H1 (cell line): ENCODE results near the gene XRRA1. TPM values are rescaled to one million over a fixed set of nuclear protein-coding genes. Genes with fewer than 3 reads are reported as not detected.

ENCODE experiments used
- CTCF ChIA-PET: fragments of 300-600 bp; sonication (Branson Sonifier 250); formaldehyde crosslinking; loops from one replicate; lab custom pipeline; 2021; ENCODE audit not compliant: partially characterized antibody; lab: Charles Lee
- POLR2A ChIA-PET: fragments of 300-600 bp; sonication (Branson Sonifier 250); formaldehyde crosslinking; loops from one replicate; lab custom pipeline; 2021; ENCODE audit warnings: inconsistent platforms; ENCODE audit not compliant: partially characterized antibody; lab: Charles Lee
- DNase-seq, 2 experiments: peaks; one replicate each; pipeline versions ENCODE4 v3.0.0 to v3.0.0-alpha.2; 2010 to 2022; ENCODE audit warnings: low spot score in 2 of 2, low read depth in 1 of 2, mixed read lengths in 1 of 2
- FAIRE-seq: peaks from 2 replicates; lab custom pipeline; 2011; peaks lifted over from hg19 to GRCh38; lab: Jason Lieb, UNC
- H2AFZ ChIP-seq: 2 replicates; pipeline ENCODE4 v1.8.1; 2012; ENCODE audit warnings: low read length, inconsistent platforms
- H2AK5ac ChIP-seq: 2 replicates; pipeline ENCODE4 v1.6.1; 2013; ENCODE audit warnings: low read depth, low read length
- H2BK120ac ChIP-seq: replicated peaks from 2 replicates; pipeline ENCODE3; 2013; ENCODE audit warnings: low read depth, low read length, inconsistent platforms
- H2BK12ac ChIP-seq: 2 replicates; pipeline ENCODE4 v1.6.1; 2013; ENCODE audit warnings: low read depth, low read length
- H2BK15ac ChIP-seq: 2 replicates; pipeline ENCODE4 v1.6.1; 2013; ENCODE audit warnings: low read length
- H2BK20ac ChIP-seq: 2 replicates; pipeline ENCODE4 v1.6.1; 2013; ENCODE audit warnings: low read length
- H2BK5ac ChIP-seq: 2 replicates; pipeline ENCODE4 v1.6.1; 2013; ENCODE audit warnings: low read depth, low read length
- H3K14ac ChIP-seq: 2 replicates; pipeline ENCODE4 v1.6.1; 2013; ENCODE audit warnings: inconsistent platforms; ENCODE audit not compliant: insufficient read length
- H3K18ac ChIP-seq: 2 replicates; pipeline ENCODE4 v1.6.1; 2013; ENCODE audit warnings: low read length; ENCODE audit errors: extremely low read depth
- H3K23ac ChIP-seq: 2 replicates; pipeline ENCODE4 v1.6.1; 2013; ENCODE audit warnings: inconsistent platforms; ENCODE audit not compliant: insufficient read length
- H3K23me2 ChIP-seq: 2 replicates; pipeline ENCODE4 v1.6.1; 2013; ENCODE audit warnings: low read depth, low read length
- H3K27ac ChIP-seq: 2 replicates; pipeline ENCODE4 v1.6.1; 2011; ENCODE audit warnings: low read depth, low read length, inconsistent platforms
- H3K27me3 ChIP-seq, 4 experiments: replicated peaks in 1 of 4; 1 replicate in 1 of 4; 2 replicates in 3 of 4; pipeline versions ENCODE4 v1.6.1 to v1.8.1; 2011 to 2013; ENCODE audit warnings: low read length in 3 of 4, mild to moderate bottlenecking in 3 of 4, inconsistent platforms in 2 of 4, mixed read lengths in 2 of 4, moderate library complexity in 1 of 4; ENCODE audit not compliant: control insufficient read depth in 3 of 4, insufficient read depth in 3 of 4; ENCODE audit errors: extremely low read depth in 1 of 4
- H3K36me3 ChIP-seq, 4 experiments: 2 replicates each; pipeline versions ENCODE4 v1.6.1 to v1.8.1; 2011 to 2013; ENCODE audit warnings: mild to moderate bottlenecking in 4 of 4, low read length in 3 of 4, moderate library complexity in 2 of 4, control low read depth in 1 of 4, inconsistent platforms in 1 of 4; ENCODE audit not compliant: insufficient read depth in 4 of 4, control insufficient read depth in 2 of 4
- H3K4ac ChIP-seq: replicated peaks from 2 replicates; pipeline ENCODE3; 2013; ENCODE audit warnings: low read length, low read depth, mixed read lengths, inconsistent platforms; ENCODE audit not compliant: insufficient read length
- H3K4me1 ChIP-seq, 4 experiments: replicated peaks in 1 of 4; 1 replicate in 1 of 4; 2 replicates in 3 of 4; pipeline versions ENCODE4 v1.6.1 to v1.8.1; 2011 to 2013; ENCODE audit warnings: low read length in 3 of 4, inconsistent platforms in 2 of 4, mixed read lengths in 1 of 4; ENCODE audit not compliant: insufficient read depth in 4 of 4, control insufficient read depth in 3 of 4
- H3K4me2 ChIP-seq, 2 experiments: 2 replicates each; pipeline versions ENCODE4 v1.6.1 to v1.8.1; 2011 to 2013; ENCODE audit warnings: low read depth in 2 of 2, low read length in 2 of 2, control low read depth in 1 of 2, inconsistent platforms in 1 of 2, mild to moderate bottlenecking in 1 of 2; ENCODE audit not compliant: insufficient read depth in 1 of 2
- H3K4me3 ChIP-seq, 4 experiments: fragments of 200-600, 300-600 bp in 1 of 4; sonication (generic), shearing (Covaris generic), sonication (Bioruptor Twin) in 1 of 4; 2 replicates each; pipeline versions ENCODE4 v1.5.1 to v1.8.1; 2011 to 2016; ENCODE audit warnings: low read length in 4 of 4, low read depth in 3 of 4, control low read depth in 2 of 4, inconsistent platforms in 2 of 4, mild to moderate bottlenecking in 2 of 4, mixed read lengths in 1 of 4, moderate library complexity in 1 of 4; ENCODE audit not compliant: insufficient read depth in 2 of 4; ENCODE audit errors: extremely low read depth in 1 of 4
- H3K56ac ChIP-seq: replicated peaks from 2 replicates; pipeline ENCODE3; 2013; ENCODE audit warnings: low read depth, mild to moderate bottlenecking, mixed read lengths, low read length, inconsistent platforms; ENCODE audit not compliant: insufficient read length
- H3K79me1 ChIP-seq: 2 replicates; pipeline ENCODE4 v1.6.1; 2013; ENCODE audit warnings: low read depth, low read length, control low read depth
- H3K79me2 ChIP-seq, 2 experiments: 2 replicates each; pipeline versions ENCODE4 v1.6.1 to v1.8.1; 2012 to 2013; ENCODE audit warnings: low read length in 2 of 2, mild to moderate bottlenecking in 2 of 2, inconsistent platforms in 1 of 2; ENCODE audit not compliant: insufficient read depth in 2 of 2, control insufficient read depth in 1 of 2
- H3K9ac ChIP-seq, 4 experiments: replicated peaks in 1 of 4; 1 replicate in 1 of 4; 2 replicates in 3 of 4; pipeline versions ENCODE4 v1.6.1 to v1.8.1; 2011 to 2013; ENCODE audit warnings: low read depth in 3 of 4, low read length in 3 of 4, control low read depth in 2 of 4, mild to moderate bottlenecking in 2 of 4, moderate library complexity in 2 of 4, inconsistent platforms in 1 of 4; ENCODE audit errors: extremely low read depth in 1 of 4
- H3K9me3 ChIP-seq, 2 experiments: 2 replicates each; pipeline versions ENCODE4 v1.6.1 to v1.8.1; 2012 to 2013; ENCODE audit warnings: mild to moderate bottlenecking in 2 of 2, moderate library complexity in 2 of 2, control low read depth in 1 of 2, inconsistent platforms in 1 of 2, low read depth in 1 of 2, low read length in 1 of 2, mixed read lengths in 1 of 2; ENCODE audit not compliant: insufficient read depth in 2 of 2
- H4K20me1 ChIP-seq, 2 experiments: replicated peaks in 1 of 2; 2 replicates each; pipeline versions ENCODE3 to v1.8.1; 2011 to 2013; ENCODE audit warnings: inconsistent platforms in 2 of 2, low read length in 2 of 2, mild to moderate bottlenecking in 1 of 2; ENCODE audit not compliant: insufficient read depth in 2 of 2, control insufficient read depth in 1 of 2
- H4K5ac ChIP-seq: 2 replicates; pipeline ENCODE4 v1.6.1; 2013; ENCODE audit warnings: low read length, low read depth, mixed read lengths, inconsistent platforms; ENCODE audit not compliant: insufficient read length
- H4K8ac ChIP-seq: 2 replicates; pipeline ENCODE4 v1.8.0; 2013; ENCODE audit warnings: mild to moderate bottlenecking, moderate library complexity, low read length, inconsistent platforms; ENCODE audit not compliant: insufficient read depth; ENCODE audit errors: extremely low read depth
- H4K91ac ChIP-seq: replicated peaks from 2 replicates; pipeline ENCODE3; 2013; ENCODE audit warnings: low read length, mixed read lengths, inconsistent platforms; ENCODE audit not compliant: insufficient read length
- BCL11A ChIP-seq, 2 experiments: IDR thresholded peaks; one replicate each; pipeline ENCODE4 v1.6.1; 2011; ENCODE audit warnings: low read depth in 2 of 2, low read length in 2 of 2, mild to moderate bottlenecking in 2 of 2
- CBX8 ChIP-seq: fragments of 300-800, 300-1000 bp; sonication (generic); IDR thresholded peaks from 2 replicates; pipeline ENCODE4 v1.7.1; 2016; ENCODE audit warnings: low read depth, low read length, borderline replicate concordance
- CHD1 ChIP-seq: IDR thresholded peaks from 2 replicates; pipeline ENCODE4 v1.6.1; 2012; ENCODE audit warnings: low read depth, low read length, improper control_type of control experiment
- JUN ChIP-seq: IDR thresholded peaks from 2 replicates; pipeline ENCODE4 v1.6.1; 2011; ENCODE audit warnings: low read depth, mild to moderate bottlenecking, improper control_type of control experiment, low read length
- KDM1A ChIP-seq: fragments of 200-600, 300-600 bp; sonication (generic); IDR thresholded peaks from 2 replicates; pipeline ENCODE4 v1.7.1; 2016; ENCODE audit warnings: mild to moderate bottlenecking, low read length, borderline replicate concordance
- KDM5A ChIP-seq: fragments of 200-600 bp; IDR thresholded peaks from 2 replicates; pipeline ENCODE4 v1.7.1; 2012; ENCODE audit warnings: mild to moderate bottlenecking, low read length, inconsistent platforms, mixed read lengths
- POLR2A ChIP-seq, 2 experiments: IDR thresholded peaks; 1 replicate in 1 of 2; 2 replicates in 1 of 2; pipeline ENCODE4 v1.6.1; 2011; ENCODE audit warnings: low read depth in 2 of 2, low read length in 2 of 2, mild to moderate bottlenecking in 2 of 2; ENCODE audit errors: control extremely low read depth in 1 of 2
- RFX5 ChIP-seq: IDR thresholded peaks from 2 replicates; pipeline ENCODE4 v1.6.1; 2011; ENCODE audit warnings: low read depth, low read length, improper control_type of control experiment, borderline replicate concordance
- SP4 ChIP-seq: IDR thresholded peaks from 2 replicates; pipeline ENCODE4 v1.6.1; 2012; ENCODE audit warnings: low read length, inconsistent platforms
- TAF1 ChIP-seq: IDR thresholded peaks from 2 replicates; pipeline ENCODE4 v1.6.1; 2011; ENCODE audit warnings: mild to moderate bottlenecking, low read depth, low read length
- TAF7 ChIP-seq: optimal IDR thresholded peaks from 2 replicates; pipeline ENCODE3; 2011; ENCODE audit warnings: low read depth, mild to moderate bottlenecking, inconsistent platforms, low read length, moderate library complexity, borderline replicate concordance
- TEAD4 ChIP-seq: IDR thresholded peaks from 2 replicates; pipeline ENCODE4 v1.6.1; 2012; ENCODE audit warnings: low read depth, low read length, inconsistent platforms, mixed read lengths
- WGBS, 2 experiments: shearing (Covaris generic) in 1 of 2; methylation state at CpG; one replicate each; pipeline versions ENCODE4 v1.1.6 to v1.1.7; 2013 to 2015; ENCODE audit warnings: low lambda C conversion rate in 2 of 2, mixed read lengths in 2 of 2, inconsistent platforms in 1 of 2, low coverage in 1 of 2, missing lambda C conversion rate in 1 of 2; ENCODE audit not compliant: insufficient replicate concordance in 2 of 2, insufficient coverage in 1 of 2, insufficient read length in 1 of 2; ENCODE audit errors: extremely low coverage in 1 of 2, missing lambda C conversion rate in 1 of 2; 5-methylcytosine and 5-hydroxymethylcytosine counted together
- polyA plus RNA-seq, 7 experiments: library from polyadenylated mRNA; depleted of rRNA in 3 of 7; stranded (reverse) in 5 of 7; unstranded in 2 of 7; fragments of >200 nt in 5 of 7; fragments of 200-250 nt in 2 of 7; gene quantifications; 1 replicate in 5 of 7; 2 replicates in 1 of 7; 4 replicates in 1 of 7; pipeline versions ENCODE4 v1.2.1 to v1.2.3, GENCODE V29; 2011 to 2013; ENCODE audit warnings: missing spikeins in 2 of 7, mixed read lengths in 2 of 7
- total RNA-seq: library from RNA; stranded (reverse); fragmentation: NEBNext Ultra II Directional; extraction: Animal tissue kit (Norgen Biotek cat#: 25700); gene quantifications from 2 replicates; pipeline ENCODE4 v1.2.1, GENCODE V29; 2021
- TF ChIP-seq, protein P1 (sequence below): IDR thresholded peaks from 2 replicates; pipeline ENCODE4 v1.6.1; 2011; ENCODE audit warnings: low read depth, mild to moderate bottlenecking, low read length; ENCODE audit not compliant: insufficient read depth
- TF ChIP-seq, protein P2 (sequence below): IDR thresholded peaks from 2 replicates; pipeline ENCODE4 v1.6.1; 2012; ENCODE audit warnings: inconsistent platforms

The XRRA1 gene
- total and polyA plus RNA-seq, 2 of the 8 experiments (the other 6 are each of a cell fraction or from before 2014, with no cell fraction given) = 2.1 to 7.1 TPM

DNA sequence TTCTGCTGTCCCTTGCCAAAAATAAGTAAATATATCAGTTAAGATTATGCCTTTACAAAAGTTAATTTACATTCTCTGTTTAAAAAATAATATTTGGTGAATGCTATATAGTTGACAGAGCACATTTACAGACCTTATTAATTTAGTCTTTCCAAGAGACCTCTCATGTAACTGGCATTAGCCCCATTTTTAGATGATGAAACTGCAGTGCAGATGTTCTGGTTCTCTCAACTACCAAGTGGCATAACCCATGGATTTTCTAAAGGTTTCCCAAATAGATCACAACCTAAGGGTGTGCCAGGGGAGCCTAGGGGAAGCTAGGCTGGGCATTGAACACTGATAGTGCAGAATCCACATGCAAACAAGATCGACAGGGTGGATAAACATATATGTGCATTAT lies 111.7 kb downstream of the XRRA1 start:
- TF ChIP-seq TEAD4 (no peak), TAF1 (no peak), BCL11A (IDR thresholded peaks at IDR 0.05; ENCODE audit: low read depth in 2 of 2, low read length in 2 of 2) (no peak), SP4 (no peak), RFX5 (no peak), CBX8 (no peak), JUN (no peak), CHD1 (no peak), KDM1A (no peak), KDM5A (no peak), POLR2A (IDR thresholded peaks at IDR 0.05; ENCODE audit: control extremely low read depth in 1 of 2, low read depth in 2 of 2, low read length in 2 of 2) (no peak), TAF7 (no peak)
- TF ChIP-seq, protein P1, sequence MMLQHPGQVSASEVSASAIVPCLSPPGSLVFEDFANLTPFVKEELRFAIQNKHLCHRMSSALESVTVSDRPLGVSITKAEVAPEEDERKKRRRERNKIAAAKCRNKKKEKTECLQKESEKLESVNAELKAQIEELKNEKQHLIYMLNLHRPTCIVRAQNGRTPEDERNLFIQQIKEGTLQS = no peak
- TF ChIP-seq, protein P2, sequence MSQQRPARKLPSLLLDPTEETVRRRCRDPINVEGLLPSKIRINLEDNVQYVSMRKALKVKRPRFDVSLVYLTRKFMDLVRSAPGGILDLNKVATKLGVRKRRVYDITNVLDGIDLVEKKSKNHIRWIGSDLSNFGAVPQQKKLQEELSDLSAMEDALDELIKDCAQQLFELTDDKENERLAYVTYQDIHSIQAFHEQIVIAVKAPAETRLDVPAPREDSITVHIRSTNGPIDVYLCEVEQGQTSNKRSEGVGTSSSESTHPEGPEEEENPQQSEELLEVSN = no peak
- no peak overlapping the region for H4K91ac ChIP-seq
- ChIA-PET CTCF (no interaction called here), POLR2A (no interaction called here)
- no peak overlapping the region for H4K8ac ChIP-seq
- H3K56ac ChIP-seq = no peak overlapping the region
- H3K4me3 ChIP-seq = no peak overlapping the region
- peaks cover 6 to 30% (median 20%) of the 10 kb centered on the region in 4 experiments; a peak in 6 of 8 replicates for H3K36me3 ChIP-seq
- H3K79me2 ChIP-seq = no peaks in the 10 kb centered on the region
- H2AK5ac ChIP-seq = no peak overlapping the region
- H2BK120ac ChIP-seq = no peak overlapping the region
- H3K23ac ChIP-seq = no peak overlapping the region
- H3K4me1 ChIP-seq = no peaks in the 10 kb centered on the region
- H3K9ac ChIP-seq = no peak overlapping the region
- WGBS, 2 experiments = 91% methylated on average over 1 of the region's 1 CpG; no CpG with 5 or more reads in 1 of the 2 experiments
- DNase-seq (no peak), FAIRE-seq (no peak)
- no peaks in the 10 kb centered on the region for H3K9me3 ChIP-seq
- H3K18ac ChIP-seq = no peak overlapping the region
- H3K79me1 ChIP-seq = no peaks in the 10 kb centered on the region
- no peaks in the 10 kb centered on the region for H4K20me1 ChIP-seq
- H2BK20ac ChIP-seq = no peak overlapping the region
- no peak overlapping the region for H3K14ac ChIP-seq
- no peak overlapping the region for H3K4me2 ChIP-seq
- no peaks in the 10 kb centered on the region for H3K23me2 ChIP-seq
- no peak overlapping the region for H2BK15ac ChIP-seq
- H3K27me3 ChIP-seq = no peaks in the 10 kb centered on the region
- H2AFZ ChIP-seq = no peak overlapping the region
- H3K4ac ChIP-seq = no peak overlapping the region
- H2BK5ac ChIP-seq = no peak overlapping the region
- H3K27ac ChIP-seq = no peak overlapping the region
- no peak overlapping the region for H2BK12ac ChIP-seq
- no peak overlapping the region for H4K5ac ChIP-seq
